ENCODE measurements around the gene RORC. TPM values are rescaled to one million over a fixed set of nuclear protein-coding genes. Genes with fewer than 3 reads are reported as not detected.

Gene RORC
- total and polyA plus RNA-seq, 2 experiments from 2014 or later, result not detected

- Histone ChIP-seq H3K36me3 (no peaks in the 10 kb centered on the region), H3K4me1 (ENCODE audit: low read depth) (no peaks in the 10 kb centered on the region), H3K27me3 (no peaks in the 10 kb centered on the region), H3K27ac (no peak overlapping the region), H3K9me3 (ENCODE audit: low read depth) (no peaks in the 10 kb centered on the region), H3K4me3 (no peak overlapping the region)
- no peak for TF ChIP-seq CTCF (IDR thresholded peaks at IDR 0.05; ENCODE audit: low read depth, low read length)
- no peak for DNase-seq (ENCODE audit: low read depth in 1 of 2, low spot score in 1 of 2)
Observed at GRCh38 chr1:151831256-151831591, 378 bp downstream of the RORC start.

GRCh38 chr1:151830055-151830454 is 1.5 kb downstream of the RORC start:
- TF ChIP-seq CTCF (IDR thresholded peaks at IDR 0.05; ENCODE audit: low read depth, low read length), result no peak
- H3K36me3 ChIP-seq, result no peaks in the 10 kb centered on the region
- no peaks in the 10 kb centered on the region for H3K9me3 ChIP-seq (ENCODE audit: low read depth)
- no peak for DNase-seq (ENCODE audit: low read depth in 1 of 2, low spot score in 1 of 2)
- no peaks in the 10 kb centered on the region for H3K27me3 ChIP-seq
- no peak overlapping the region for H3K27ac ChIP-seq
- no peaks in the 10 kb centered on the region for H3K4me1 ChIP-seq (ENCODE audit: low read depth)
- H3K4me3 ChIP-seq, result no peak overlapping the region

- Histone ChIP-seq H3K27ac (no peak overlapping the region), H3K27me3 (no peaks in the 10 kb centered on the region), H3K4me3 (no peak overlapping the region), H3K36me3 (no peaks in the 10 kb centered on the region), H3K9me3 (ENCODE audit: low read depth) (no peaks in the 10 kb centered on the region), H3K4me1 (ENCODE audit: low read depth) (no peaks in the 10 kb centered on the region)
- TF ChIP-seq CTCF (IDR thresholded peaks at IDR 0.05; ENCODE audit: low read depth, low read length), result no peak
- DNase-seq (ENCODE audit: low read depth in 1 of 2, low spot score in 1 of 2), result no peak
Observed at GRCh38 chr1:151829352-151830046, 2.1 kb downstream of the RORC start.

- no peaks in the 10 kb centered on the region for H3K27me3 ChIP-seq
- H3K4me1 ChIP-seq (ENCODE audit: low read depth), result no peaks in the 10 kb centered on the region
- H3K4me3 ChIP-seq, result no peak overlapping the region
- no peak overlapping the region for H3K27ac ChIP-seq
- no peaks in the 10 kb centered on the region for H3K36me3 ChIP-seq
- peak; percentile 71 to 84 for DNase-seq (ENCODE audit: low read depth in 1 of 2, low spot score in 1 of 2)
- no peak for TF ChIP-seq CTCF (IDR thresholded peaks at IDR 0.05; ENCODE audit: low read depth, low read length)
- no peaks in the 10 kb centered on the region for H3K9me3 ChIP-seq (ENCODE audit: low read depth)
Observed at GRCh38 chr1:151828921-151829320, 2.7 kb downstream of the RORC start.

GRCh38 chr1:151827853-151828252 is 3.7 kb downstream of the RORC start:
- no peaks in the 10 kb centered on the region for H3K4me1 ChIP-seq (ENCODE audit: low read depth)
- TF ChIP-seq CTCF (IDR thresholded peaks at IDR 0.05; ENCODE audit: low read depth, low read length), result no peak
- no peak overlapping the region for H3K27ac ChIP-seq
- H3K27me3 ChIP-seq, result no peaks in the 10 kb centered on the region
- no peaks in the 10 kb centered on the region for H3K9me3 ChIP-seq (ENCODE audit: low read depth)
- H3K4me3 ChIP-seq, result no peak overlapping the region
- DNase-seq (ENCODE audit: low read depth in 1 of 2, low spot score in 1 of 2), result no peak
- no peaks in the 10 kb centered on the region for H3K36me3 ChIP-seq
